Hepatocyte (in vitro differentiated cells): Measurements from ENCODE around the gene FNDC3B. TPM values are rescaled to one million over a fixed set of nuclear protein-coding genes. Genes with fewer than 3 reads are reported as not detected.
"Not testable (repeated sequence)": the region's sequence is repeated elsewhere in the genome, so short reads cannot be mapped to it uniquely, and the experiment has no call there.

Source experiments
- DNase-seq: peaks from one replicate; pipeline ENCODE4 v3.0.0-alpha.2; 2016; ENCODE audit warnings: low spot score
- H2AFZ ChIP-seq: fragments of 200-600 bp; sonication (generic); 2 replicates; pipeline ENCODE4 v1.6.0; 2016; ENCODE audit warnings: antibody characterized with exemption, mild to moderate bottlenecking
- H3K27ac ChIP-seq: fragments of 200-600 bp; sonication (generic); 2 replicates; pipeline ENCODE4 v1.5.1; 2016; ENCODE audit warnings: mild to moderate bottlenecking
- H3K27me3 ChIP-seq: fragments of 200-600 bp; sonication (generic); 2 replicates; pipeline ENCODE4 v1.6.1; 2016
- H3K36me3 ChIP-seq: fragments of 200-600 bp; sonication (generic); replicated peaks from 2 replicates; pipeline ENCODE4 v1.5.1; 2016; ENCODE audit warnings: low read depth; ENCODE audit not compliant: insufficient read depth
- H3K4me1 ChIP-seq: fragments of 200-600 bp; sonication (generic); 2 replicates; pipeline ENCODE4 v1.5.1; 2016; ENCODE audit warnings: mild to moderate bottlenecking, moderate library complexity; ENCODE audit not compliant: insufficient read depth
- H3K4me2 ChIP-seq: fragments of 200-600 bp; sonication (generic); 2 replicates; pipeline ENCODE4 v1.6.0; 2016
- H3K4me3 ChIP-seq: fragments of 200-600 bp; sonication (generic); 2 replicates; pipeline ENCODE4 v1.5.1; 2016; ENCODE audit warnings: mild to moderate bottlenecking
- H3K79me2 ChIP-seq: fragments of 200-600 bp; sonication (generic); 2 replicates; pipeline ENCODE4 v1.6.0; 2017; ENCODE audit warnings: mild to moderate bottlenecking
- H3K9me2 ChIP-seq: fragments of 200-600 bp; sonication (generic); replicated peaks from 2 replicates; pipeline ENCODE4 v1.6.0; 2017; ENCODE audit warnings: mild to moderate bottlenecking; ENCODE audit not compliant: insufficient read depth
- H3K9me3 ChIP-seq: fragments of 200-600 bp; sonication (generic); 2 replicates; pipeline ENCODE4 v1.5.1; 2016; ENCODE audit warnings: low read depth, mild to moderate bottlenecking
- H4K20me1 ChIP-seq: fragments of 200-600 bp; sonication (generic); 2 replicates; pipeline ENCODE4 v1.6.0; 2016; ENCODE audit warnings: mild to moderate bottlenecking; ENCODE audit not compliant: insufficient read depth, poor library complexity, severe bottlenecking
- EZH2 ChIP-seq: fragments of 200-600 bp; sonication (generic); IDR thresholded peaks from 2 replicates; pipeline ENCODE4 v1.6.1; 2016; ENCODE audit warnings: antibody characterized with exemption, mild to moderate bottlenecking, borderline replicate concordance
- EZH2phosphoT487 ChIP-seq: fragments of 200-600 bp; sonication (generic); IDR thresholded peaks from one replicate; pipeline ENCODE4 v1.6.1; 2018; ENCODE audit warnings: antibody characterized with exemption, mild to moderate bottlenecking, low read depth, moderate library complexity; ENCODE audit not compliant: unreplicated experiment, severe bottlenecking
- WGBS: methylation state at CpG from one replicate; pipeline ENCODE4 v1.1.6; 2016; ENCODE audit warnings: low lambda C conversion rate; ENCODE audit errors: missing lambda C conversion rate; 5-methylcytosine and 5-hydroxymethylcytosine counted together
- polyA plus RNA-seq: library from polyadenylated mRNA; unstranded; fragments of >200 nt; fragmentation: Nextera tagmentation; extraction: Ambion mirVana; gene quantifications from 2 replicates; pipeline ENCODE4 v1.2.1, GENCODE V29; 2016
- total RNA-seq: library from RNA; depleted of rRNA; stranded (reverse); fragments of >200 nt; gene quantifications from 2 replicates; pipeline ENCODE4 v1.2.3, GENCODE V29; 2014
- TF ChIP-seq, protein P1 (sequence below): fragments of 200-600 bp; sonication (generic); IDR thresholded peaks from 2 replicates; pipeline ENCODE4 v1.5.1; 2016; ENCODE audit warnings: antibody characterized with exemption, mild to moderate bottlenecking; ENCODE audit not compliant: poor library complexity

The FNDC3B gene
- total and polyA plus RNA-seq, 2 experiments from 2014 or later, result 61.2 to 113 TPM

DNA sequence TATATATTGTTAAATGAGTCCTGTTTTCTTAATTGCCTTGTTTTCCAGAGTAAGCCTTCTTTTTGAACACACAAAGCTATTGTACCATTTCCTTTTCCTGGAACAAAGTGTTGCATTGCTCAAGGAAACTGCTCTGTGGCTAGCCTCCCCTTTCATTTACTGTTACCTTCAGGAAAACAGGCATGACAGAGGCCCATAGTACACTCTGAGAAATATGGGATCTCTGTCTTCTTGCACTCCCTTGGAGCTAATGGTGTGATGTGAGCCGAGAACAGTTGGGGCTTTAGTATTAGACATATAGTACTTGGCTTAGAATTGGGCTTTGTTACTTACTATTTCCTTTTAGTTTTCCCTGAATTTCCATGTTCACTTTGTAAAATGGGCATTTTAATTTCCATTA is 215.2 kb downstream of the FNDC3B start:
- no peaks in the 10 kb centered on the region for H4K20me1 ChIP-seq
- H3K27me3 ChIP-seq, result no peaks in the 10 kb centered on the region
- 94% methylated on average over 1 of the region's 1 CpG for WGBS
- DNase-seq, result no peak
- no peaks in the 10 kb centered on the region for H3K9me2 ChIP-seq
- TF ChIP-seq EZH2, result no peak
- no peak for TF ChIP-seq EZH2phosphoT487
- TF ChIP-seq, protein P1, sequence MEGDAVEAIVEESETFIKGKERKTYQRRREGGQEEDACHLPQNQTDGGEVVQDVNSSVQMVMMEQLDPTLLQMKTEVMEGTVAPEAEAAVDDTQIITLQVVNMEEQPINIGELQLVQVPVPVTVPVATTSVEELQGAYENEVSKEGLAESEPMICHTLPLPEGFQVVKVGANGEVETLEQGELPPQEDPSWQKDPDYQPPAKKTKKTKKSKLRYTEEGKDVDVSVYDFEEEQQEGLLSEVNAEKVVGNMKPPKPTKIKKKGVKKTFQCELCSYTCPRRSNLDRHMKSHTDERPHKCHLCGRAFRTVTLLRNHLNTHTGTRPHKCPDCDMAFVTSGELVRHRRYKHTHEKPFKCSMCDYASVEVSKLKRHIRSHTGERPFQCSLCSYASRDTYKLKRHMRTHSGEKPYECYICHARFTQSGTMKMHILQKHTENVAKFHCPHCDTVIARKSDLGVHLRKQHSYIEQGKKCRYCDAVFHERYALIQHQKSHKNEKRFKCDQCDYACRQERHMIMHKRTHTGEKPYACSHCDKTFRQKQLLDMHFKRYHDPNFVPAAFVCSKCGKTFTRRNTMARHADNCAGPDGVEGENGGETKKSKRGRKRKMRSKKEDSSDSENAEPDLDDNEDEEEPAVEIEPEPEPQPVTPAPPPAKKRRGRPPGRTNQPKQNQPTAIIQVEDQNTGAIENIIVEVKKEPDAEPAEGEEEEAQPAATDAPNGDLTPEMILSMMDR, result no peak
- H3K4me3 ChIP-seq, result no peak overlapping the region
- H3K27ac ChIP-seq, result no peak overlapping the region
- peaks cover 57% of the 10 kb centered on the region for H3K79me2 ChIP-seq
- H3K36me3 ChIP-seq, result no peaks in the 10 kb centered on the region
- no peaks in the 10 kb centered on the region for H3K9me3 ChIP-seq
- H3K4me1 ChIP-seq, result peaks cover 24% of the 10 kb centered on the region
- no peak overlapping the region for H3K4me2 ChIP-seq
- no peak overlapping the region for H2AFZ ChIP-seq

DNA sequence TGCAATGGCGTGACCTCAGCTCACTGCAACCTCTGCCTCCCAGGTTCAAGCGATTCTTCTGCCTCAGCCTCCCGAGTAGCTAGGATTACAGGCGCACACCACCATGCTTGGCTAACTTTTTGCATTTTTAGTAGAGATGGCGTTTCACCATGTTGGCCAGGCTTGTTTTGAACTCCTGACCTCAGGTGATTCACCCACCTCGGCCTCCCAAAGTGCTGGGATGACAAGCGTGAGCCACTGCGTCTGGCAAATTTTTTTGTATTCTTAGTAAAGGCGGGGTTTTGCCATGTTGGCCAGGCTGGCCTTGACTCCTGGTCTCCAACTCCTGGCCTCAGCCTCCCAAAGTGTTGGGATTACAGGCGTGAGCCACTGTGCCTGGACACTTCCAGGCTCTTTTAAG is 215.9 kb downstream of the FNDC3B start:
- H3K9me2 ChIP-seq, DNase-seq, H3K36me3 ChIP-seq, H3K4me3 ChIP-seq, H2AFZ ChIP-seq, H4K20me1 ChIP-seq, H3K27ac ChIP-seq, H3K4me2 ChIP-seq, H3K27me3 ChIP-seq, H3K9me3 ChIP-seq: not testable (repeated sequence)
- 96% methylated on average over 10 of the region's 10 CpGs for WGBS
- Histone ChIP-seq H3K79me2 (peaks cover 62% of the 10 kb centered on the region), H3K4me1 (peaks cover 29% of the 10 kb centered on the region)

DNA sequence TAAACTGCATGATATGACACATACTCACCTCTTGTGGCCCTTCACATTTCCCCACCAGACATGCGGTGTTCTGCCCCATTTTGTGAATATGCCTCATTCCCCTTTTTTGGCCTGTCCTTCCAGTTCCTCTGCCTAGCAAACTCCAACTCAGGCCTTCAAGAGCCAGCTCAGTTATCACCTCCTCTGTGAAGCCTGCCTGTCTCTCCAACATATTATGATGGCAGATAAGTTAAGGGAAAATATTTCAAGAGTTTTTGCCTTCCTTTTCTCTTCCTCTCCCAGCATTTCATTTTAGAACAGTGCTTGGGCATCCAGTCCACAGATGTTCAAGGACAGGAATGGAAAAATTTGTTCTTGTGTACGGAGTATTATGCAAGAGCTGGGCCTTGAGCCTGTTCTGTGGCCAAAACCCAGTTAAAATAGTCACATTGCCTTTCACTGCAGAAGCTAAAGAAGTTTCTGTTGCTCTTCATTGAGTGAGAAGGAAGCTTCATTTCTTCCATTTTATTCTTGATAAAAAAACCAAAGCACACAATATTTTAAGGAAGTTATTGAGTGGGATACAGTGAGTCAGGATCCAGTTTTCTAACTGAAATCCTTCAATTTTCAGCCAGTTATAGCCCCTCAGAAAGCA is 216.8 kb downstream of the FNDC3B start:
- TF ChIP-seq EZH2 (no peak), EZH2phosphoT487 (no peak)
- TF ChIP-seq, protein P1, result no peak
- Histone ChIP-seq H3K4me3 (no peak overlapping the region), H3K27me3 (no peaks in the 10 kb centered on the region), H3K36me3 (no peaks in the 10 kb centered on the region), H3K9me2 (no peaks in the 10 kb centered on the region), H3K27ac (peak overlapping the region; percentile 39), H3K4me1 (peaks cover 33% of the 10 kb centered on the region), H4K20me1 (no peaks in the 10 kb centered on the region), H3K9me3 (no peaks in the 10 kb centered on the region), H3K79me2 (peaks cover 62% of the 10 kb centered on the region), H3K4me2 (no peak overlapping the region), H2AFZ (no peak overlapping the region)
- 92% methylated on average over 2 of the region's 2 CpGs for WGBS
- peak; percentile 10 for DNase-seq

DNA sequence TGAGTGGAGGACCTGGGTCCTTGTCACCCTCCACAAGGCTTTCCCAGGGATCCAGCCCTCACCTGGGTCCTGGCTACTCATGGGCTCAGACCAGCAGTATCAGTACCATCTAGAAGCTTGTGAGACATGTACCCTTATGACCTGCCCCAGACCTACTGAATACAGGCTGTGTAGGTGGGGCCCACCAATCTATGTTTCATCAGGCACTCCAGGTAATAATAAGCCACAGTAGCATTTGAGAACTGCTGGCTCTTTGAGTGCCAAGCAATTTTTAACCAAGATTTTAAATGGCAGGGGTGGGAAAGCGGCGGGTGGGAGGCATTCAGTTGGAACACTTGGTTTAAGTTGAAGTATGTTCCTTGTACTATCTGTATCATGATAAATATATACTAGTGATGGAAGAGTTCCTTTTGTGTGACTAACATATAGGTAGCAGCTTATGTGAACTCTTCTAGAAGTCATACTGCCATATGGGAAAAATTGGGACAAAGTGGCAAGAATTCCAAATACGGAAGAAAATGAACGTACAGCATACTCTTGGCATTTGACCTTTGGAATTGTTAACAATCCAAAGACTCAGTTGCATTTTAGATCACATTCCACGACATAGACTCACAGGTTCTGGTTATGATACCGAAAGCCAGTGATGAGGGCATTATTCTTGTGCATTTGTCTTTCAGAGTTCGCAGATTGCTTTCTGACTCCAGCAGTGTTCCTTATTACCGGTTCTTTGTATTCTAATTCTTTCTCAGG is 218.4 kb downstream of the FNDC3B start:
- no peaks in the 10 kb centered on the region for H3K9me2 ChIP-seq
- no peaks in the 10 kb centered on the region for H3K27me3 ChIP-seq
- peak overlapping the region; percentile 87 for H3K27ac ChIP-seq
- peaks cover 58% of the 10 kb centered on the region for H3K79me2 ChIP-seq
- H3K4me2 ChIP-seq, result peak overlapping the region; percentile 20
- H3K36me3 ChIP-seq, result no peaks in the 10 kb centered on the region
- DNase-seq, result no peak
- TF ChIP-seq, protein P1, result no peak
- TF ChIP-seq EZH2phosphoT487 (no peak), EZH2 (no peak)
- 73% methylated on average over 8 of the region's 8 CpGs for WGBS
- H4K20me1 ChIP-seq, result no peaks in the 10 kb centered on the region
- H3K4me1 ChIP-seq, result peaks cover 33% of the 10 kb centered on the region
- H3K9me3 ChIP-seq, result no peaks in the 10 kb centered on the region
- H3K4me3 ChIP-seq, result no peak overlapping the region
- H2AFZ ChIP-seq, result no peak overlapping the region
